ENCODE data around the gene PSMA8. TPM values are rescaled to one million over a fixed set of nuclear protein-coding genes. Genes with fewer than 3 reads are reported as not detected.

PSMA8 gene
- total and polyA plus RNA-seq, 2 of the 13 experiments (the other 11 are each of a cell fraction or from before 2014, with no cell fraction given): not detected

GRCh38 chr18:26096852-26097251, 36.8 kb upstream of the PSMA8 start:
- H3K27ac ChIP-seq (ENCODE audit: extremely low read length, insufficient read depth, low read length): no peak overlapping the region
- ChIA-PET CTCF (ENCODE audit: low intra/inter-chr PET ratio, low total read pairs) (no interaction called here), POLR2A (no interaction called here)
- H3K4me3 ChIP-seq (replicated peaks in 1 of 3; ENCODE audit: insufficient read depth in 1 of 3, low read depth in 2 of 3, low read length in 3 of 3): no peak overlapping the region
- no peaks in the 10 kb centered on the region for H3K4me1 ChIP-seq (ENCODE audit: insufficient read depth, low read length)
- H4K20me1 ChIP-seq (ENCODE audit: insufficient read depth, low read length): no peaks in the 10 kb centered on the region
- in situ Hi-C loops (cut with HindIII; ENCODE audit: extremely low pct_ligation_motif_present, low pct_unique_long_range_greater_than_20kb): no loop called here
- WGBS (ENCODE audit: low lambda C conversion rate): 52% methylated on average over 1 of the region's 1 CpG
- H3K27me3 ChIP-seq (ENCODE audit: control insufficient read depth in 1 of 2, insufficient read depth in 2 of 2, low read length in 2 of 2): 0 out of 5 replicates have a peak, but pooled peaks cover 0 to 3% of the 10 kb centered on the region in 2 experiments
- H3K9ac ChIP-seq (ENCODE audit: insufficient read depth, low read depth, low read length): no peak overlapping the region
- H3K4me2 ChIP-seq (ENCODE audit: low read depth, low read length): no peak overlapping the region
- no peaks in the 10 kb centered on the region for H3K36me3 ChIP-seq (replicated peaks in 1 of 2; ENCODE audit: control insufficient read depth in 1 of 2, insufficient read depth in 2 of 2, low read length in 2 of 2)
- BruUV-seq (replicated peaks): no TSS peak
- H3K9me3 ChIP-seq (ENCODE audit: low read length): no peaks in the 10 kb centered on the region
- H3K79me2 ChIP-seq (ENCODE audit: insufficient read depth, low read length): no peaks in the 10 kb centered on the region
- TF ChIP-seq ZNF256 (CRISPR knock-in tag; conservative IDR thresholded peaks at IDR 0.05): no peak
- peak; percentile 97 for TF ChIP-seq ZNF20 (CRISPR knock-in tag; IDR thresholded peaks at IDR 0.05)
- DNase-seq (ENCODE audit: low spot score) (no peak), FAIRE-seq (no peak), ATAC-seq (no peak)
- intact Hi-C loops (cut with micrococcal nuclease; ENCODE audit: unreplicated experiment): loop anchor here (10.0 kb wide), 1 partner anchor 108 kb away; no protein-coding TSS in a partner anchor
- peak overlapping the region; percentile 27 for H2AFZ ChIP-seq (ENCODE audit: low read length)

- Histone ChIP-seq H4K20me1 (ENCODE audit: insufficient read depth, low read length) (no peaks in the 10 kb centered on the region), H3K4me2 (ENCODE audit: low read depth, low read length) (no peak overlapping the region), H3K36me3 (replicated peaks in 1 of 2; ENCODE audit: control insufficient read depth in 1 of 2, insufficient read depth in 2 of 2, low read length in 2 of 2) (no peaks in the 10 kb centered on the region), H3K9ac (ENCODE audit: insufficient read depth, low read depth, low read length) (no peak overlapping the region), H3K4me1 (ENCODE audit: insufficient read depth, low read length) (no peaks in the 10 kb centered on the region), H3K9me3 (ENCODE audit: low read length) (no peaks in the 10 kb centered on the region), H3K27me3 (ENCODE audit: control insufficient read depth in 1 of 2, insufficient read depth in 2 of 2, low read length in 2 of 2) (0 out of 5 replicates have a peak, but pooled peaks cover 0 to 3% of the 10 kb centered on the region in 2 experiments), H3K27ac (ENCODE audit: extremely low read length, insufficient read depth, low read length) (no peak overlapping the region), H3K4me3 (replicated peaks in 1 of 3; ENCODE audit: insufficient read depth in 1 of 3, low read depth in 2 of 3, low read length in 3 of 3) (no peak overlapping the region), H3K79me2 (ENCODE audit: insufficient read depth, low read length) (no peaks in the 10 kb centered on the region), H2AFZ (ENCODE audit: low read length) (no peak overlapping the region)
- intact Hi-C loops (cut with micrococcal nuclease; ENCODE audit: unreplicated experiment): loop anchor here (10.0 kb wide), 1 partner anchor 107 kb away; no protein-coding TSS in a partner anchor
- DNase-seq (ENCODE audit: low spot score) (no peak), ATAC-seq (no peak), FAIRE-seq (no peak)
- ChIA-PET POLR2A (no interaction called here), CTCF (ENCODE audit: low intra/inter-chr PET ratio, low total read pairs) (no interaction called here)
- 62% methylated on average over 5 of the region's 5 CpGs for WGBS (ENCODE audit: low lambda C conversion rate)
- in situ Hi-C loops (cut with HindIII; ENCODE audit: extremely low pct_ligation_motif_present, low pct_unique_long_range_greater_than_20kb): no loop called here
- TF ChIP-seq ETV6 (CRISPR knock-in tag; conservative IDR thresholded peaks at IDR 0.05) (no peak), AGO2 (optimal IDR thresholded peaks at IDR 0.05; ENCODE audit: low read depth, low read length) (no peak), TCF12 (IDR thresholded peaks at IDR 0.05) (no peak), TCF12 (CRISPR knock-in tag; IDR thresholded peaks at IDR 0.05) (no peak), ZBTB38 (CRISPR knock-in tag; IDR thresholded peaks at IDR 0.05) (no peak), MYC (CRISPR knock-in tag; IDR thresholded peaks at IDR 0.05; ENCODE audit: borderline replicate concordance) (no peak), NR0B2 (CRISPR knock-in tag; IDR thresholded peaks at IDR 0.05) (no peak), ZNF451 (CRISPR knock-in tag; IDR thresholded peaks at IDR 0.05) (no peak), ZNF709 (CRISPR knock-in tag; IDR thresholded peaks at IDR 0.05) (no peak), ZNF672 (CRISPR knock-in tag; IDR thresholded peaks at IDR 0.05) (no peak), MTF2 (CRISPR knock-in tag; IDR thresholded peaks at IDR 0.05; ENCODE audit: borderline replicate concordance) (no peak)
- no TSS peak for BruUV-seq (replicated peaks)
These were observed 36.1 kb upstream of the PSMA8 start for GRCh38 chr18:26097563-26097962.

Measured in HepG2 (cell line).